HG02938 (cell line): ENCODE measurements around the gene ASB1.

Source experiments
- ATAC-seq: cut with Tn5 transposase; IDR thresholded peaks from one replicate; pipeline ENCODE4 v1.9.1; 2021; ENCODE audit warnings: mild to moderate bottlenecking, moderate library complexity; ENCODE audit not compliant: unreplicated experiment

ASB1 gene

GRCh38 chr2:238426568-238427434 lies at the start of gene ASB1:
Gene ASB1 (plus strand): TSS chr2:238426927. CDS start chr2:238427071, 144 bp downstream.
- ATAC-seq = peak; percentile 70

DNA sequence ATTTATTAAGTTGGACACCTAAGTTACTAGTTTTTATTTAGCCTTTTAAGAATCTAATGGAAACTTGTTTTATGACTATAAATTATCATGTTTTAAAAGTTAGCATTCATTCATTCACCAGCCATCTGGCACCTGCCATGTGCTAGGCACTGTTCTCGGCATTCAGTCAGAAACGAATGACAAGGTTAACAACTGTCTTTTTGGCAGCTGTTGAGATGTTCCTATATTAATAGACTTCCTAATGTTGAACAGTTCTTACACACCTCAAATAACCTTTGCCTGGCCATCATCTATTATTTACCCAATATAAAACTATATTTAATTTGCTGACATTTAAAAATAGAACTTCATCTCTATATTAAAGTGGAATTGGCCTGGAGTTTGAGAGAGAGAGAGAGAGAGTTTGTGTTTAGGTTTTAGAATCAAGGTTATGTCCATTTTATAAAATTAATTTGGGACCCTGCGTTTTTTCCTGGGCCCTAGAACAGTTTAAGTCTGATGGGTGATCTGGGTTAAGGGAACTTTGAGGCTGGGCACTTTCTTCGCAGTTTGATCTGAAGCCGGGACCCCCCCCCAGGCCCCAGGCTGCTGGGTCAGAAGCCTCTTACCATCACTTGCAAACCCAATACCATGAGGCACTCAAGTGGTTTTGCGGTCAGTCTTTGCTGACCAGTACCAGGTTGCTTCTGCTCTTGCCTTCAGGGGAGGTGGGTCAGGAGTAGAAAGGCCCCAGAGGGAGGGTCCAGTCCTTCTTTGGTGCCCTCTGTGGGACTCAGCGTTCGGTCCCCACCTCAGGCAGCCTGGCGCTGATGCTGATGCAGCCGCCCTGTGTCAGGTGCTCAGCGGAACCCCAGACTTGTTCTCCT lies 48.3 kb upstream of the ASB1 start:
- ATAC-seq = no peak

DNA sequence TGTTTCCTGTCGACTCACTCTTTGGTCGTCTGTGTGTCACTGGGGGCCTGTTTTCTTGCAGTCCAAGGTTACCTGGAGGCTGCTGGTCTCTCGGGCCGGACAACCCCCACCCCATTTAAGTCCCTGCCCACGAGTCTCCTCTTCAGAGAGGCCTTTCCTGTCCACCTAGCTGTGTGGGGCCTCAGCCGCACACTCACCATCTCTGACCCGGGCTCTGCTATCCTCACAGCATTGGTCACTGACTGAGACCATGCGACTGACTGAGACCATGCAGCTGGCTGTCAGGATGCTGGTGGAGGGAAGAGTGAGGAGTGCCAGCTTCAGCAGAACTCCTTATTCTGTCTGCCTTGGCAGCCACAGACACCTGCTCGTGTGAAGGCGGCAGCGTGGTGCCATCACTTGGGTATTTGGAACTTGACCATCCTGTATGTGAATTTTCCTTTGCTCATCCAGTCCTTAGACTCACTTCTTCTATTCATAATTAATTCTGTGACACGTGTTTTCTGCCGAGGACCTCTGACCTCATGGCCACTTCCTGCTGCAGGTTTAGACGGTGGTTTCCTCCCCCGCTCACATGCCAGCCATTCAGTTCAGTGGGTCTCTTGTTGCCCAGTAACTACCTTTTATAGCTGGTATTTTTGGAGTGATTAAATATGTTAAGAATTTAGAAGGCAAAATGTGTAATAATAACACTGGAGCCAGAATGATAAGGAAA lies 47.5 kb upstream of the ASB1 start:
- ATAC-seq = no peak

GRCh38 chr2:238380336-238380735 lies 46.4 kb upstream of the ASB1 start:
- no peak for ATAC-seq

DNA sequence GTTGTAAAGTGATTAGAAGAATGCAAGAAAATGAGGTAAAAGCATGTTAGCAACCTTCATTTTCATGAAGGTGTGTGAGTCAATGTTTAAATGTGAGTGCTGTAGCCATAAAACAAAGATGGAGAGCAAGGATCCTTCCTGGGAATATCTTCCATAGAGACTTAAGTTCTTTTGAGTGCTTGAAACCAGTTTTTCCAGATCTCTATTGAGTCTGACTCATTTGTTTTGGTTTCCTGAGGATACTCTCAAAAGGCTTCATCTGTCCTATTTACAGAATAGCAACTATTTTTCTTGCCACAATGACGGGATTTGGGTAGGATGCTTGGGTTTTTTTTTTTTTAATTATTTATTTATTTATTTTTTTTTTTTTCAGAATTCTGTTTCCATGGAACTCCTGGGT lies 45.9 kb upstream of the ASB1 start:
- no peak for ATAC-seq

DNA sequence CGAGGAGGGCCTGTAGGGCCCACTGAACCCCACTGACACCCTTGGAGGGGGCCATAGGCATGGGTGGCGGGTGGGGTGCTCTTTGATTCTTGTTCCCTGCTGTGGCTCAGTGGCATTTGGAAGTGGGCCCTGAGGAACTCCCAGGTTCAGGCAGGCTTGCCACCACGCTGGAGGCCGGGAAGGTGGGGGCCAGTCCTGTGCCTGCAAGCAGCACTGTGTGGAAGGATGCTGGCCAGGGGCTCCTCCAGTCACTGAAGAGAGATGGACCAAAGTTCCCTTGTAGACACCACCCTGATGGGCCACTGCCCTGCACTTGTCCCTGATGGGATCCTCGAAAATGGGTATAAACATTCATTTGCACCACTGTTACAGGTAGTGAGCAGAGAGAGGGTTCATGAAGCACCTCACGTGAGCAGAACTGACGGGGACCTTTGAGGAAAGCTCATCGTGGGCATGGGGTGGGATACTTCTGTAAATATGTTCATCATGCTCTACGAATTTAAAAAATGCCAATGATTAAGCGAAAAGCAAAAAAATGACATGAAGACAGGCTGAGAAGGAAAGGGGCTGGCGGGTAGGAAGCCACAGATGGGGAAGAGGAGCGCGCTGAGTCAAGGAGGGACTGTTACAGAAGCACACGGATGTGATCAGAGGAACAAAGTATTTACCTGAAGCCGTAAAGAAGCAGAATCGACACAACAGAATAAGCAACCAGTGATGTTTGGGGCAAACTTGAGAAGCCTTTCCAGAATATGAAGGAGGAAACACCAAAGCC lies 45.2 kb upstream of the ASB1 start:
- no peak for ATAC-seq

- ATAC-seq = no peak
Observed at GRCh38 chr2:238382381-238382781, 44.3 kb upstream of the ASB1 start.

- ATAC-seq = no peak
Observed at GRCh38 chr2:238383135-238383534, 43.6 kb upstream of the ASB1 start.

DNA sequence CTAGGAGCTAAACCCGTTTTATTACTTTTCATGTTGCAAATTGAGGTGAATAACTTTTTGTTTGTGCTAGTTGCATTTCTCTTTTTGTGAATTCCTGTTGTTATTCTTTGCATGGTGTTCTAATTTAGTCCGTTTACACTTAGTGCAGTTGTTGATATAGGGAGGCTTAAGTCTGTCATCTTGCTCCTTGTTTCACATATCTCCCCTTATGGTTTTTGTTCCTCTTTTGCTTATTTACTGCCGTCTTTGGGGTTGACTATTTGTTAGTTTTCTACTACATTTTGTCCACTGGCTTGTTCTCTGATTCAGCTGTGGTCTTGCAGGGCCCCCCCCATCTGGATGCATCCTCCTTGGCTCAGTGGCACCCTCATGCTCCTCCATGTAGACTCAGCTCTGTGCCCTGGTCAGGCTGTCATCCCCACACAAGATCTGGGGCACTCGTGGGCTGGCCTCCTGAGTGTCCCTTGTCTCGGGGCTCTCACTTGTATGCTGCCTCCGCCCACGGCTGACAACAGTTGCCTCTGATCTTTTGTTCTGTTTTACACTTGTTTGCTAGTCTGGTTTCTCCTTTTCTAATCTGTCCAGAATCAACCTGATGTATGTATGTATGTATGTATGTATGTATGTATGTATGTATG lies 42.9 kb upstream of the ASB1 start:
- no peak for ATAC-seq

DNA sequence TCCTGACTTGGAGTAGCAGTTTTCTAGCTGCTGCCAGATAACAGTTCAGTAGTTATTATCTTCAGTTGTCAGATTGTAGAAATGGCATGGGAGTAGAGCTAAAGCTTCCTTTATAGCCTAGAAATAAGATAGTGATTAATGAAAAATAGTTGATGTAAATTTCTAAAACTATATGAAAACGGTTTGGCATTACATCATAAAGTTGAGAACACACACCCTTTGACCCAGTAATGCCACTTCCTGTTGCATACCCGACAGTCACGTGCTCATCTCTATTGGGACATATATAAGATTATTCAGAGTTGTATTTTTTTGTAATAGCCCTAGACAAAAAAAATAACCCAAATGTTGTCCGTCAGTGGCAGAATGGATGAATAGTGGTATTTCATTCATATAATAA lies 39.4 kb upstream of the ASB1 start:
- no peak for ATAC-seq

GRCh38 chr2:238388794-238389193 lies 37.9 kb upstream of the ASB1 start:
- no peak for ATAC-seq

DNA sequence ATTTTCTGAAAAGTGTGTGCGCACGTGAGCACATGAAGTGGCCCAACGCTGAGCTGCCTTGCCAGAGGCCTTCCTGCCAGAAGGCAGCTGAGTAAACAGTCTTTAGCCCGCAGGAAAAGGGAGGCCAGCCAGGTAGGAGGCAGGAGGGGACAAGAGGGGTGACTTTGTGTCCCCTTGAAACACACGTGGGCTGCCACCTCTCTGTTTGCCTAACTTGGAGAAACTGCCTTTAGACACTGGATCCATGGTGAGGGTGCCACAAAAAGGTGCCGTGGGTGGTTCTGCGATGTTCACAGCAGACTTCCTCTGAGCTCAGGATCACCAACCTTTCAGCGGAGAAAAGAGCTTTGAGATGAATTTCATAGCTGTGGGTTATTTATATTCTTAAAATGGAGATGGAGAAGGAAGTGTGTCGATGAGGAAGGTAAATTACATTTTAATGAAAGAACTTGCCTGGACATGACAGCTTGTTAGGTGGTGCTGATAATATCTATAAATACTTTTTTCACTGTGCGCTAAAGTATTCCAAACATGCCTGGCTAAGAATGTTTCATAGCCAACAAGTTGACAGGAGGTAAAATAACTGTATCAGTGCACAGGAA lies 36.6 kb upstream of the ASB1 start:
- ATAC-seq = no peak

DNA sequence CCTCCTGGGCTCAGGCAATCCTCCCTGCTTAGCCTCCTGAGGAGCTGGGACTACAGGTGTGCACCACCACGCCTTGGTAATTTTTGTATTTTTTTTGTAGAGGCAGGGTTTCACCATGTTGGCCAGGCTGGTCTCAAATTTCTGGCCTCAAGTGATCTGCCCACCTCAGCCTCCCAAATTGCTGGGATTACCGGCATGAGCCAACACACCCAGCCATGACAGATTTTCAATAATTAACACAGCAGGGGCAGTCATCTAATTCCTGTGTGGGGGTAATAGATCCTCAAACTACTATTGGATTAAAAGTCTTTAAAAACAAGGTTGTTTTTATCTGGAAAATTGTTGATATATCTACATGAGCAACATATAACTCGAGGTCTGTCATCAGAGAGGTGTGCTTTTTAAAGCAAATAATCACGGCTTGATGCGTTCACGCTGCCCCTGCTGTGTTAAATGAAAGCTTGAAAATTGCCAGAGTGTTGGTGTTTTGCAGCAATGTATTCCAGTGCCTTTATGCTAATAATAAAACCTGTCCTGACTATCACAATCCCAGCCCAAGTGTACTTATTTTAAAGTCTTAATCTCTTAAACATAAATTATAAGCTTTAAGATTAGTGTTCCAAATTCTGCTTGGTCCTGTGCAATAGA lies 35.6 kb upstream of the ASB1 start:
- no peak for ATAC-seq

DNA sequence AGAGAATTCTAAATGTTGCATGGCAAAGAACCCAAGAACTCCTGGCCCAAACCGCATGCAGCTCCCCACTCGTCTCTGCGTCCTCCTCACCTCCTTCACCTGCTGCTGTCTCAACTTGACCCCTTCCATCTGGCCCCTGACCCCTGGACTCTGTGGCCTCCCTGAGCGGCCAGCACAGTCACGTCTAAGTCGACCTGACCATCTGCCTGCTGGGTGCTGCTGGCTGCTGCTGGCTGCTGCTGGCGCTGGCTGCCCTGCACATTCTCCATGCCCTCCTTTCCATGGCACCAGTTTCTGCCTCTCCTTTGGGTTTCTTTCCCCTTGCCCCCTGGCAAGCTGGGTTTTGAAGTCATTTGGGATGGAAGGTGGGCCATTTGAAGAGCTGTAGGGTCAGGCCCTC lies 30.1 kb upstream of the ASB1 start:
- no peak for ATAC-seq

DNA sequence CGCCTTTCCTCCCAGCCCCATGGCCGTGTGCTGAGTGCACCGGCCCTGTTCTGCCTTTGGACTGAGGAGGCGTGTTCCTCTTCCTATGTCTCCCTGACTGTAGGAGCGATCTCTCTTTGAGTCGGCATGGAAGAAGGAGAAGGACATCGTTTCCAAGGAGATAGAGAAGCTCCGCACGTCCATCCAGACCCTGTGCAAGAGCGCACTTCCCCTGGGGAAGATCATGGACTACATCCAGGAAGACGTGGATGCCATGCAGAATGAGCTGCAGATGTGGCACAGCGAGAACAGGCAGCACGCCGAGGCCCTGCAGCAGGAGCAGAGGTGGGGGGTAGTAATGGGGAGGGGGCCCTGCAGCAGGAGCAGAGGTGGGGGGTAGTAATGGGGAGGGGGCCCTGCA lies 29.4 kb upstream of the ASB1 start:
- ATAC-seq = no peak

DNA sequence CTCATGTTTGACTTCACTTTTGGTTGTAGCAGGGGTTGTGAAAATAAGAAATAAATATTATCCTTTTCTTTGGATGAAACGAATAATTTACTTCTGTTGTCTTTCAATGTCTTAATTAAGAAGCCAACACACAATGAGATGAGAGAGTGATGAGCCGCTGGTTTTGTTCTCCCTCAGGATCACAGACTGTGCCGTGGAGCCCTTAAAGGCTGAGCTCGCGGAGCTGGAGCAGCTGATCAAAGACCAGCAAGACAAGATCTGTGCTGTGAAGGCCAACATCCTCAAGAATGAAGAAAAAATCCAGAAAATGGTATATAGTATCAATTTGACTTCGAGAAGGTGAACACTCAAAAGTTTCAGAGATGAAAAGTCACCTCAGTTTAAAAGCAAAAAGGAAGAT lies 28.1 kb upstream of the ASB1 start:
- ATAC-seq = no peak

- ATAC-seq = no peak
Observed at GRCh38 chr2:238399094-238399493, 27.6 kb upstream of the ASB1 start.

DNA sequence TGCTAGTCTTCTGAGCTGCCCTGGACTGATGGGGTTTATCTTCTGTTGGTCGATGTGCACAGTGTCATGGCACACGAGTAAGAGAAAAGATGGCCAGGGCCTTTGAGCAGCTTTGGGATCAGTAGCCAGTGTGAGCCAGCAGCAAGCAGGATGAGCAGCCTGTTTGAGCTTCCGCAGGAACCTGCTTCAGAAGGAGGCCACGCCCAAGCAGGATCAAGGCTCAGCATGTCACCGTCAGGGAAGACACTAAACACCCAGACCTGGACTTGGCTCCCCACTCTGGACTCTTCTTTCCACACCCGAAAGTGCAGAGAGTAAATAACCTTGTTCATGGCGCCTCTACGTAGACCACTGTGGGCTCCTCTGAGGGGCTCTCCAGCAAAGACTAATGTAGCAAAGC lies 25.2 kb upstream of the ASB1 start:
- ATAC-seq = no peak
